Measurements from ENCODE around the gene FAM110C.
"Not testable (repeated sequence)": the region's sequence is repeated elsewhere in the genome, so short reads cannot be mapped to it uniquely, and the experiment has no call there.

The FAM110C gene

GRCh38 chr2:46471-47345 lies at the start of gene FAM110C:
Gene FAM110C (minus strand): TSS chr2:46505. CDS start chr2:46385, 120 bp downstream.
- DNase-seq, result peak; percentile 45

- DNase-seq, result no peak
Observed at GRCh38 chr2:92326-92725, 46.0 kb upstream of the FAM110C start.

GRCh38 chr2:90645-91312 lies 44.5 kb upstream of the FAM110C start:
- DNase-seq, result no peak

- DNase-seq, result no peak
Observed at GRCh38 chr2:85761-86160, 39.5 kb upstream of the FAM110C start.

- no peak for DNase-seq
Observed at GRCh38 chr2:84121-84520, 37.8 kb upstream of the FAM110C start.

GRCh38 chr2:80971-81736 lies 34.8 kb upstream of the FAM110C start:
- no peak for DNase-seq

- DNase-seq, result no peak
Observed at GRCh38 chr2:80378-80777, 34.1 kb upstream of the FAM110C start.

GRCh38 chr2:71309-72035 lies 25.2 kb upstream of the FAM110C start:
- no peak for DNase-seq

GRCh38 chr2:69366-70344 lies 23.4 kb upstream of the FAM110C start:
- DNase-seq, result no peak

- DNase-seq, result not testable (repeated sequence)
Observed at GRCh38 chr2:68637-69036, 22.3 kb upstream of the FAM110C start.

- no peak for DNase-seq
Observed at GRCh38 chr2:66853-67252, 20.5 kb upstream of the FAM110C start.

- DNase-seq, result no peak
Observed at GRCh38 chr2:65121-65520, 18.8 kb upstream of the FAM110C start.

- DNase-seq, result no peak
Observed at GRCh38 chr2:55587-56448, 9.5 kb upstream of the FAM110C start.

GRCh38 chr2:51613-52012 lies 5.3 kb upstream of the FAM110C start:
- no peak for DNase-seq

GRCh38 chr2:47737-48136 lies 1.4 kb upstream of the FAM110C start:
- DNase-seq, result no peak

GRCh38 chr2:47346-47725 lies 1.0 kb upstream of the FAM110C start:
- DNase-seq, result no peak

GRCh38 chr2:46131-46470 lies 204 bp downstream of the FAM110C start:
- DNase-seq, result no peak

- DNase-seq, result no peak
Observed at GRCh38 chr2:45342-46130, 769 bp downstream of the FAM110C start.

- DNase-seq, result no peak
Observed at GRCh38 chr2:44748-45341, 1.5 kb downstream of the FAM110C start.

- DNase-seq, result no peak
Observed at GRCh38 chr2:42788-43187, 3.5 kb downstream of the FAM110C start.
